GM12864 (cell line): ENCODE results near the gene RPL7L1.

Experiments
- DNase-seq: peaks from one replicate; pipeline ENCODE4 v3.0.0-alpha.2; 2011; ENCODE audit warnings: low read depth
- H3K4me3 ChIP-seq: 2 replicates; pipeline ENCODE4 v1.5.1; 2011; ENCODE audit warnings: mild to moderate bottlenecking, low read depth, low read length, control low read depth
- CTCF ChIP-seq: IDR thresholded peaks from 2 replicates; pipeline ENCODE4 v1.5.1; 2011; ENCODE audit warnings: low read depth, mild to moderate bottlenecking, moderate library complexity, low read length, control low read depth, inconsistent platforms; ENCODE audit errors: missing control alignments

RPL7L1 gene

GRCh38 chr6:42904467-42904866, 25.1 kb downstream of the RPL7L1 start:
- no peak for DNase-seq
- no peak overlapping the region for H3K4me3 ChIP-seq
- no peak for TF ChIP-seq CTCF

- H3K4me3 ChIP-seq, result no peak overlapping the region
- DNase-seq, result no peak
- TF ChIP-seq CTCF, result no peak
Measured at GRCh38 chr6:42907336-42907735, 27.9 kb downstream of the RPL7L1 start.

GRCh38 chr6:42909835-42910234, 30.4 kb downstream of the RPL7L1 start:
- no peak overlapping the region for H3K4me3 ChIP-seq
- DNase-seq, result no peak
- TF ChIP-seq CTCF, result no peak

GRCh38 chr6:42911171-42912021, 32.0 kb downstream of the RPL7L1 start:
- no peak for DNase-seq
- no peak for TF ChIP-seq CTCF
- no peak overlapping the region for H3K4me3 ChIP-seq

- H3K4me3 ChIP-seq, result no peak overlapping the region
- no peak for DNase-seq
- TF ChIP-seq CTCF, result no peak
Measured at GRCh38 chr6:42914546-42914945, 35.1 kb downstream of the RPL7L1 start.

GRCh38 chr6:42915732-42916131, 36.3 kb downstream of the RPL7L1 start, which contains the start of gene PTCRA:
Gene PTCRA (plus strand): TSS chr6:42916053. CDS start chr6:42916070, 17 bp downstream.
- no peak for DNase-seq
- no peak for TF ChIP-seq CTCF
- no peak within 1 kb of the TSS for H3K4me3 ChIP-seq

GRCh38 chr6:42916288-42916687, 36.9 kb downstream of the RPL7L1 start:
- no peak for DNase-seq
- no peak for TF ChIP-seq CTCF
- H3K4me3 ChIP-seq, result no peak overlapping the region
